NT2/D1 (cell line): ENCODE data around the gene BIRC2.

ENCODE experiments used
- SUZ12 ChIP-seq: IDR thresholded peaks from 2 replicates; pipeline ENCODE4 v1.6.1; 2011; ENCODE audit not compliant: insufficient read length, insufficient read depth; ENCODE audit errors: extremely low read depth
- YY1 ChIP-seq: IDR thresholded peaks from 2 replicates; pipeline ENCODE4 v1.6.1; 2011; ENCODE audit not compliant: insufficient read length, insufficient read depth
- ZNF274 ChIP-seq: IDR thresholded peaks from 2 replicates; pipeline ENCODE4 v1.6.1; 2011; ENCODE audit warnings: mild to moderate bottlenecking, low read depth, low read length

DNA sequence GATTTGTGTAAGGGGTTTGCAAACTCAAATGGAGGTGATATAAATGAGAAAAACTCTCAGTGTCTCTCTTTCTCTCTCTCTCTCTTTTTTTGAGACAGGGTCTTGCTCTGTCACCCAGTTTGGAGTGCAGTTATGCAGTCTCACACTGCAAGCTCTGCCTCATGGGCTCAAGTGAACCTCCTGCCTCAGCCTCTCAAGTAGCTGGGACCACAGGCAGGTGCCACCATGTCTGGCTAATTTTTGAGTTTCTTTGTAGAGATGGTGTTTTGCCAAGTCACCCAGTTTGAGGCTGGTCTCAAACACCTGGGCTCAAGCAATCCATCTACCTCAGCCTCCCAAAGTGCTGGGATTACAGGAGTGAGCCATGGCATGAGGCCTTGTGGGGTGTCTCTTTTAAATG, 26.8 kb upstream of the BIRC2 start:
- TF ChIP-seq YY1 = no peak
- TF ChIP-seq ZNF274 = no peak
- no peak for TF ChIP-seq SUZ12
